ENCODE results near the gene RPTOR. TPM values are rescaled to one million over a fixed set of nuclear protein-coding genes. Genes with fewer than 3 reads are reported as not detected.

The RPTOR gene
- total and polyA plus RNA-seq, 3 experiments from 2014 or later: 7.9 to 69.4 (median 63.9) TPM

DNA sequence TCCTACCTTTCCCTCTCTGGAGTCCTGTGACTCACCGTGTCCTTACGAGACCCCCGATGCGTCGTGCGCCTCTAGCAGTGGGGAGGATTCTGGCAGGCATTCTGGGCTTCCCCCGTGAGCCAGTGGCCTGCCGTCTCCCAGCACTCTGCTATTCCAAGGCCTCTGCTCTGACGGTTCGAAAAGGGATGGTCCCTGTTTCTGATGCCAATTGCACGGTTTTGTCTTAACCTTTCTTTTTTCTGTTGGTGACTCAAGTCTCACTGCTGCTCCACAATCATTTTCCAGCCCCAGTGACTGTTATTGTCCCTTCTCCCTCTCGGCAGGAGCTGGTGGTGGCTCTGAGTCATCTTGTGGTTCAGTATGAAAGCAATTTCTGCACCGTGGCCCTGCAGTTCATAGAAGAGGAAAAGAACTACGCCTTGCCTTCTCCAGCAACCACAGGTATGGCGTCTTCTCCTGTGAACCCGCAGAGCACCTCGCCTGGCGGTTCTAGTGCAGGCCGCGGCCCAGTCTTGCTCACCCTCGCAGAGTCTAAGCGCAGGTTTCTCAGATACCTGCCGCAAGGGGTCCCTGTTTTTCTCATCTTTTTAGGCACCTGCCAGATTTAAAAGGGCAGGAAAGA is 346.9 kb downstream of the RPTOR start:
- H3K4me3 Mint-ChIP-seq: peak overlapping the region; percentile 61 to 90 (median 83)
- H3K4me1 ChIP-seq (ENCODE audit: insufficient read depth, low read length): peaks cover 46% of the 10 kb centered on the region
- H3K27ac ChIP-seq (ENCODE audit: low read depth, low read length): peak overlapping the region; percentile 84
- H3K4me1 Mint-ChIP-seq: peaks cover 49 to 76% (median 68%) of the 10 kb centered on the region in 3 donors
- peaks cover 21% of the 10 kb centered on the region for H3K36me3 ChIP-seq (ENCODE audit: insufficient read depth, low read length)
- H3K4me3 ChIP-seq (ENCODE audit: low read length): peak overlapping the region; percentile 1
- H3K27me3 ChIP-seq (ENCODE audit: insufficient read depth, low read length, poor library complexity, severe bottlenecking): no peaks in the 10 kb centered on the region
- H3K9me3 Mint-ChIP-seq: no peaks in the 10 kb centered on the region
- H3K9me3 ChIP-seq (ENCODE audit: low read length): no peaks in the 10 kb centered on the region
- ChIA-PET CTCF (interaction anchor here (1.0 to 1.9 kb wide), 3 partner anchors 9 to 25 kb away, joined by 3 to 5 read pairs (median 4); no protein-coding TSS in a partner anchor), POLR2A (interaction anchor here (0.7 to 1.4 kb wide), 4 partner anchors 44 to 437 kb away, joined by 3 to 7 read pairs (median 4); no protein-coding TSS in a partner anchor)
- peaks cover 0 to 5% of the 10 kb centered on the region in 2 donors for H3K27me3 Mint-ChIP-seq
- peak overlapping the region; percentile 91 to 99 (median 97) for H3K27ac Mint-ChIP-seq
- H3K36me3 Mint-ChIP-seq: peaks cover 0 to 45% (median 6%) of the 10 kb centered on the region in 3 donors
- DNase-seq: peak; percentile 45 to 89 (median 62)

GRCh38 chr17:80892019-80892855 is 347.6 kb downstream of the RPTOR start:
- peak overlapping the region; percentile 61 to 90 (median 83) for H3K4me3 Mint-ChIP-seq
- peaks cover 0 to 5% of the 10 kb centered on the region in 2 donors for H3K27me3 Mint-ChIP-seq
- H3K4me1 Mint-ChIP-seq: peaks cover 49 to 78% (median 68%) of the 10 kb centered on the region in 3 donors
- H3K9me3 ChIP-seq (ENCODE audit: low read length): no peaks in the 10 kb centered on the region
- H3K4me1 ChIP-seq (ENCODE audit: insufficient read depth, low read length): peaks cover 46% of the 10 kb centered on the region
- H3K27ac Mint-ChIP-seq: peak overlapping the region; percentile 91 to 99 (median 97)
- DNase-seq: peak; percentile 34 to 93 (median 80)
- ChIA-PET POLR2A (interaction anchor here (0.6 to 1.4 kb wide), 5 partner anchors 45 to 438 kb away, joined by 3 to 7 read pairs (median 3); no protein-coding TSS in a partner anchor), CTCF (interaction anchor here (1.0 to 1.9 kb wide), 3 partner anchors 8 to 26 kb away, joined by 3 to 5 read pairs (median 4); no protein-coding TSS in a partner anchor)
- H3K9me3 Mint-ChIP-seq: no peaks in the 10 kb centered on the region
- H3K36me3 Mint-ChIP-seq: peaks cover 0 to 46% (median 8%) of the 10 kb centered on the region in 3 donors
- H3K4me3 ChIP-seq (ENCODE audit: low read length): peak overlapping the region; percentile 1
- H3K36me3 ChIP-seq (ENCODE audit: insufficient read depth, low read length): peaks cover 18% of the 10 kb centered on the region
- peak overlapping the region; percentile 84 for H3K27ac ChIP-seq (ENCODE audit: low read depth, low read length)
- H3K27me3 ChIP-seq (ENCODE audit: insufficient read depth, low read length, poor library complexity, severe bottlenecking): no peaks in the 10 kb centered on the region

DNA sequence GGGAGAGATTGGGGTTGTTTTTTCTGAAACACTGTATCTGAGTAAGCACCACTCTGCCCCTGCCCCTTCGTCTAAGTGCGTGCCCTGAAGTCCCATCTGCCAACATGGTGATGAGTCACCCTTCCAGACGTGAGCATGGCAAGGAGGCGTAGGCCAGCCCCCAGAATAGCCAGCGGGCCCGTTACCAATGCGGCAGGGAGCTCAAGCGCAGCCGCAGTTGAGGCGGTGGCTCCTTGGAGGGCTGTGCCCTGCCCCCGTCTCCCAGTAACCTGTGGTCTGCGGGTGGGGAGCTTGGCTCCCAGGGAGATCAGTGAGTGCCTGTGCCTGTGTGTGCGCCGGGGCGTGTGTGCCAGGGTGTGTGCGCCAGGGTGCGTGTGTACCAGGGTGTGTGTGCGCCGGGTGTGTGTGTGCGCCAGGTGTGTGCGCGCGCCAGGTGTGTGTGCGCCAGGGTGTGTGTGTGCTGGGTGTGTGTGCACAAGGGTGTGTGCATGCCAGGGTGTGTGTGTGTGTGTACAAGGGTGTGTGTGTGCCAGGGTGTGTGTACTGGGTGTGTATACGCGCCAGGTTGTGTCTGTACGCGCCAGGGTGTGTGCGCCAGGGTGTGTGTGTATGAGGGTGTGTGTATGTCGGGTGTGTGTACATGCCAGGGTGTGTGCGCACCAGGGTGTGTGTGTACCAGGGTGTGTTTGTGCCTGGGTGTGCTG is 348.4 kb downstream of the RPTOR start:
- DNase-seq: peak in 4 of 5 donors; percentile 14 to 81 (median 52)
- Histone ChIP-seq H3K4me3 (ENCODE audit: low read length) (peak overlapping the region; percentile 1), H3K4me1 (ENCODE audit: insufficient read depth, low read length) (peaks cover 46% of the 10 kb centered on the region), H3K9me3 (ENCODE audit: low read length) (no peaks in the 10 kb centered on the region), H3K27ac (ENCODE audit: low read depth, low read length) (peak overlapping the region; percentile 84), H3K36me3 (ENCODE audit: insufficient read depth, low read length) (peaks cover 18% of the 10 kb centered on the region), H3K27me3 (ENCODE audit: insufficient read depth, low read length, poor library complexity, severe bottlenecking) (no peaks in the 10 kb centered on the region)
- peaks cover 0 to 52% (median 8%) of the 10 kb centered on the region in 3 donors for H3K36me3 Mint-ChIP-seq
- H3K4me3 Mint-ChIP-seq: peak overlapping the region in 6 of 7 donors; percentile 73 to 90 (median 84)
- H3K27ac Mint-ChIP-seq: peak overlapping the region; percentile 91 to 99 (median 97)
- no peaks in the 10 kb centered on the region for H3K9me3 Mint-ChIP-seq
- ChIA-PET CTCF (no interaction called here), POLR2A (interaction anchor here (0.6 kb wide), 1 partner anchor 363 kb away, joined by 3 read pairs; no protein-coding TSS in a partner anchor)
- H3K4me1 Mint-ChIP-seq: peaks cover 49 to 78% (median 68%) of the 10 kb centered on the region in 3 donors
- H3K27me3 Mint-ChIP-seq: peaks cover 0 to 5% of the 10 kb centered on the region in 2 donors

- H3K4me3 ChIP-seq (ENCODE audit: low read length): no peak overlapping the region
- H3K27me3 Mint-ChIP-seq: peaks cover 0 to 5% of the 10 kb centered on the region in 2 donors
- H3K27me3 ChIP-seq (ENCODE audit: insufficient read depth, low read length, poor library complexity, severe bottlenecking): no peaks in the 10 kb centered on the region
- CTCF ChIA-PET: no interaction called here
- H3K9me3 Mint-ChIP-seq: no peaks in the 10 kb centered on the region
- H3K4me1 Mint-ChIP-seq: peaks cover 49 to 73% (median 68%) of the 10 kb centered on the region in 3 donors
- peak overlapping the region in 5 of 7 donors; percentile 16 to 84 (median 37) for H3K4me3 Mint-ChIP-seq
- H3K36me3 ChIP-seq (ENCODE audit: insufficient read depth, low read length): peaks cover 18% of the 10 kb centered on the region
- no peaks in the 10 kb centered on the region for H3K9me3 ChIP-seq (ENCODE audit: low read length)
- POLR2A ChIA-PET: no interaction called here
- peak overlapping the region; percentile 50 to 98 (median 90) for H3K27ac Mint-ChIP-seq
- H3K4me1 ChIP-seq (ENCODE audit: insufficient read depth, low read length): peaks cover 46% of the 10 kb centered on the region
- H3K36me3 Mint-ChIP-seq: peaks cover 0 to 52% (median 11%) of the 10 kb centered on the region in 3 donors
- DNase-seq: no peak
- H3K27ac ChIP-seq (ENCODE audit: low read depth, low read length): peak overlapping the region; percentile 84
Observed at GRCh38 chr17:80893604-80894438, 349.2 kb downstream of the RPTOR start.

- Histone ChIP-seq H3K36me3 (ENCODE audit: insufficient read depth, low read length) (peaks cover 18% of the 10 kb centered on the region), H3K4me3 (ENCODE audit: low read length) (no peak overlapping the region), H3K27ac (ENCODE audit: low read depth, low read length) (no peak overlapping the region), H3K27me3 (ENCODE audit: insufficient read depth, low read length, poor library complexity, severe bottlenecking) (no peaks in the 10 kb centered on the region), H3K4me1 (ENCODE audit: insufficient read depth, low read length) (peaks cover 40% of the 10 kb centered on the region), H3K9me3 (ENCODE audit: low read length) (no peaks in the 10 kb centered on the region)
- H3K27me3 Mint-ChIP-seq: peaks cover 0 to 2% of the 10 kb centered on the region in 2 donors
- H3K4me3 Mint-ChIP-seq: peak overlapping the region in 2 of 7 donors; percentile 23 to 24
- POLR2A ChIA-PET: no interaction called here
- peak overlapping the region; percentile 34 to 93 (median 70) for H3K27ac Mint-ChIP-seq
- peaks cover 0 to 48% (median 11%) of the 10 kb centered on the region in 3 donors for H3K36me3 Mint-ChIP-seq
- H3K4me1 Mint-ChIP-seq: peaks cover 47 to 68% (median 68%) of the 10 kb centered on the region in 3 donors
- H3K9me3 Mint-ChIP-seq: no peaks in the 10 kb centered on the region
- CTCF ChIA-PET: no interaction called here
- no peak for DNase-seq
Observed at GRCh38 chr17:80894439-80894721, 349.7 kb downstream of the RPTOR start.

DNA sequence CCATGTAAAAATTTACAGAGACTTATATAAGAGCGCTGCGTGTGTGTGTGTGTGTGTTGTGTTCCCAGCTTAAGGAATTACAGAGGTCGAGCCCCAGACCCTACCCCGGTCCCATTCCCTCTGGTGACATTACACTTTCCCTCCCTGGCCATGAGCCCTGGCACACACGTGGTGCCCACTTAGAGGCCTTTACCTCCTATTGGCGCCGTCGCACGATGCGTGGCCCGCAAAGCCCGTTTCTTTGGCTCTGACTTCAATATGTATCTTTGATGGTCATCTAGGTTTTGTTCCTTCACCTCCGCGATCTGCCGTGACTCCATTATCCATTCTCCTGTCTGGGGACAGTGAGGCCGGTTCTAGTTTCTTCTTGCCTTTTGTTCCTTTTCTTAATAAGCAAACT is 350.1 kb downstream of the RPTOR start:
- no peaks in the 10 kb centered on the region for H3K27me3 ChIP-seq (ENCODE audit: insufficient read depth, low read length, poor library complexity, severe bottlenecking)
- ChIA-PET POLR2A (no interaction called here), CTCF (no interaction called here)
- no peak overlapping the region for H3K27ac ChIP-seq (ENCODE audit: low read depth, low read length)
- peaks cover 0 to 49% (median 11%) of the 10 kb centered on the region in 3 donors for H3K36me3 Mint-ChIP-seq
- H3K36me3 ChIP-seq (ENCODE audit: insufficient read depth, low read length): peaks cover 18% of the 10 kb centered on the region
- peak overlapping the region in 2 of 7 donors; percentile 24 to 77 for H3K4me3 Mint-ChIP-seq
- peak overlapping the region in 6 of 8 donors; percentile 34 to 93 (median 78) for H3K27ac Mint-ChIP-seq
- DNase-seq: no peak
- peaks cover 37% of the 10 kb centered on the region for H3K4me1 ChIP-seq (ENCODE audit: insufficient read depth, low read length)
- no peaks in the 10 kb centered on the region for H3K9me3 Mint-ChIP-seq
- no peak overlapping the region for H3K4me3 ChIP-seq (ENCODE audit: low read length)
- peaks cover 0 to 2% of the 10 kb centered on the region in 2 donors for H3K27me3 Mint-ChIP-seq
- no peaks in the 10 kb centered on the region for H3K9me3 ChIP-seq (ENCODE audit: low read length)
- peaks cover 48 to 70% (median 68%) of the 10 kb centered on the region in 3 donors for H3K4me1 Mint-ChIP-seq

DNA sequence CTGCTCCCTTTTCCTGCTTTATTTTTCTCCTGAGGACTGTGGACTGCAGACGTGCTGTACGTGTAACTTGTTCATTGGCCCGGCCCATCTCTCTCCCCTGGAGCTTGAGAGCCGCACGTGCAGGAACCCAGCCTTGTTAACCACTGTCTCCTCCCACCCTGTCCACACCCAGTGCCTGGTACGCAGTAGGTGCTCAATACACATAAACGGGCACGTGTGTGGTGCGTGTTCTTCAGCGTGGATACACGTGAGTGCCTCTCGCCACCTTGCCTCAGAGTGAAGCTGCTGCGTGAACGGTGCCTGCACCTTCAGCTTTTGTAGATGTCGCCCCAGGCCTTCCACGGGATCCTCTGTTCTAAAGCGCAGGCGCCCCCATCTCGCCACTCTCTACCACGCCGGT is 350.7 kb downstream of the RPTOR start:
- peaks cover 0 to 49% (median 11%) of the 10 kb centered on the region in 3 donors for H3K36me3 Mint-ChIP-seq
- ChIA-PET CTCF (no interaction called here), POLR2A (no interaction called here)
- DNase-seq: no peak
- Histone ChIP-seq H3K9me3 (ENCODE audit: low read length) (no peaks in the 10 kb centered on the region), H3K27ac (ENCODE audit: low read depth, low read length) (no peak overlapping the region), H3K4me3 (ENCODE audit: low read length) (no peak overlapping the region), H3K27me3 (ENCODE audit: insufficient read depth, low read length, poor library complexity, severe bottlenecking) (no peaks in the 10 kb centered on the region), H3K36me3 (ENCODE audit: insufficient read depth, low read length) (peaks cover 18% of the 10 kb centered on the region), H3K4me1 (ENCODE audit: insufficient read depth, low read length) (peaks cover 31% of the 10 kb centered on the region)
- peaks cover 45 to 65% (median 63%) of the 10 kb centered on the region in 3 donors for H3K4me1 Mint-ChIP-seq
- peak overlapping the region in 6 of 8 donors; percentile 26 to 93 (median 72) for H3K27ac Mint-ChIP-seq
- peaks cover 0 to 2% of the 10 kb centered on the region in 2 donors for H3K27me3 Mint-ChIP-seq
- peak overlapping the region in 2 of 7 donors; percentile 9 to 41 for H3K4me3 Mint-ChIP-seq
- no peaks in the 10 kb centered on the region for H3K9me3 Mint-ChIP-seq

All from CD8-positive, alpha-beta memory T cell (primary cell).